Hepatic stellate cell (primary cell): ENCODE measurements around the gene COMMD4.

Source experiments
- DNase-seq: peaks from one replicate; pipeline ENCODE4 v3.0.0; 2011; ENCODE audit warnings: low spot score

Gene COMMD4

GRCh38 chr15:75356517-75356916, 20.7 kb downstream of the COMMD4 start:
- no peak for DNase-seq

GRCh38 chr15:75357976-75358673, 22.3 kb downstream of the COMMD4 start:
- no peak for DNase-seq

GRCh38 chr15:75358771-75359536, 23.1 kb downstream of the COMMD4 start:
- no peak for DNase-seq

GRCh38 chr15:75359537-75360250, 23.8 kb downstream of the COMMD4 start:
- DNase-seq, result no peak

- DNase-seq, result no peak
Observed at GRCh38 chr15:75360391-75360790, 24.5 kb downstream of the COMMD4 start.

GRCh38 chr15:75360856-75361255, 25.0 kb downstream of the COMMD4 start:
- DNase-seq, result no peak

GRCh38 chr15:75361361-75361988, 25.6 kb downstream of the COMMD4 start:
- DNase-seq, result no peak

- DNase-seq, result no peak
Observed at GRCh38 chr15:75361989-75362641, 26.3 kb downstream of the COMMD4 start.

GRCh38 chr15:75362642-75363249, 26.9 kb downstream of the COMMD4 start:
- DNase-seq, result no peak

- DNase-seq, result no peak
Observed at GRCh38 chr15:75363786-75364185, 27.9 kb downstream of the COMMD4 start.

GRCh38 chr15:75364881-75365280, 29.0 kb downstream of the COMMD4 start:
- no peak for DNase-seq

- DNase-seq, result no peak
Observed at GRCh38 chr15:75366163-75366562, 30.3 kb downstream of the COMMD4 start.

- DNase-seq, result no peak
Observed at GRCh38 chr15:75367006-75367405, 31.1 kb downstream of the COMMD4 start.

GRCh38 chr15:75367406-75367912, 31.6 kb downstream of the COMMD4 start:
- no peak for DNase-seq

GRCh38 chr15:75367913-75368688, 32.2 kb downstream of the COMMD4 start, which contains the start of gene MAN2C1:
MAN2C1 (minus strand) TSS chr15:75368607; CDS start chr15:75368583, 24 bp downstream.
- peak; percentile 95 for DNase-seq

- no peak for DNase-seq
Observed at GRCh38 chr15:75368689-75369239, 32.9 kb downstream of the COMMD4 start.

GRCh38 chr15:75369897-75370581, 34.2 kb downstream of the COMMD4 start:
- DNase-seq, result no peak

- DNase-seq, result no peak
Observed at GRCh38 chr15:75371486-75371885, 35.6 kb downstream of the COMMD4 start.

GRCh38 chr15:75371901-75372688, 36.2 kb downstream of the COMMD4 start:
- no peak for DNase-seq
